K562 (cell line): ENCODE data around the gene HSPB2. TPM values are rescaled to one million over a fixed set of nuclear protein-coding genes. Genes with fewer than 3 reads are reported as not detected.

Experiments used
- ATAC-seq: fragments of 200-7000 bp; cut with Tn5 transposase; 3 replicates; pipeline ENCODE4 v1.9.1; 2020; ENCODE audit warnings: moderate library complexity
- BruUV-seq: library from RNA; stranded (reverse); fragments of 400-500 nt; replicated peaks from 2 replicates; lab custom pipeline; 2021; lab: Mats Ljungman, UMichigan
- CTCF ChIA-PET: fragments of 300-600 bp; formaldehyde crosslinking; extraction: SDS; loops from one replicate; lab custom pipeline; 2021; ENCODE audit warnings: low intra/inter-chr PET ratio; lab: Yijun Ruan, JAX
- POLR2A ChIA-PET: fragments of 300-600, 350-650 bp; sonication (Branson Sonifier 250); formaldehyde crosslinking; extraction: SDS; loops from one replicate; lab custom pipeline; 2021; ENCODE audit warnings: antibody characterized with exemption, inconsistent platforms; lab: Yijun Ruan, JAX
- DNase-seq, 4 experiments: peaks; one replicate each; pipeline versions ENCODE4 v3.0.0 to v3.0.0-alpha.2; 2011 to 2018; ENCODE audit warnings: low spot score in 3 of 4, mixed read lengths in 3 of 4; ENCODE audit errors: extremely low read depth in 1 of 4
- FAIRE-seq: peaks from 2 replicates; lab custom pipeline; 2011; peaks lifted over from hg19 to GRCh38; lab: Jason Lieb, UNC
- H2AFZ ChIP-seq: 2 replicates; pipeline ENCODE4 v1.6.0; 2011; ENCODE audit warnings: low read depth, low read length, control low read depth, inconsistent platforms
- H3K27ac ChIP-seq: fragments of 200-600 bp; 3 replicates; pipeline ENCODE4 v1.8.0; 2011; ENCODE audit warnings: low read depth, mild to moderate bottlenecking, control low read depth, inconsistent platforms, low read length, moderate library complexity, mixed read lengths; ENCODE audit errors: extremely low read depth
- H3K27me3 ChIP-seq, 2 experiments: fragments of 300-600 bp in 1 of 2; 2 replicates in 1 of 2; 3 replicates in 1 of 2; pipeline versions ENCODE4 v1.6.0 to v1.8.0; 2011; ENCODE audit warnings: inconsistent platforms in 2 of 2, low read length in 2 of 2, mild to moderate bottlenecking in 1 of 2, mixed read lengths in 1 of 2, moderate library complexity in 1 of 2; ENCODE audit not compliant: control insufficient read depth in 2 of 2, insufficient read depth in 2 of 2
- H3K36me3 ChIP-seq: fragments of 300-600 bp; 3 replicates; pipeline ENCODE4 v1.8.0; 2011; ENCODE audit warnings: mild to moderate bottlenecking, low read length, inconsistent platforms; ENCODE audit not compliant: control insufficient read depth, insufficient read depth
- H3K4me1 ChIP-seq, 2 experiments: fragments of 200-600 bp in 1 of 2; replicated peaks in 1 of 2; 2 replicates in 1 of 2; 3 replicates in 1 of 2; pipeline versions ENCODE4 v1.5.1 to v1.8.0; 2011; ENCODE audit warnings: inconsistent platforms in 2 of 2, low read length in 2 of 2, mild to moderate bottlenecking in 1 of 2, mixed read lengths in 1 of 2, moderate library complexity in 1 of 2; ENCODE audit not compliant: control insufficient read depth in 2 of 2, insufficient read depth in 2 of 2
- H3K4me2 ChIP-seq: 2 replicates; pipeline ENCODE4 v1.6.1; 2011; ENCODE audit warnings: low read length, control low read depth, inconsistent platforms, mixed read lengths; ENCODE audit not compliant: insufficient read depth
- H3K4me3 ChIP-seq: fragments of 200-600 bp; sonication (generic), shearing (Covaris generic); 2 replicates; pipeline ENCODE4 v1.5.1; 2016; ENCODE audit warnings: control low read depth, inconsistent platforms
- H3K79me2 ChIP-seq: fragments of 200-600 bp; 3 replicates; pipeline ENCODE4 v1.8.0; 2011; ENCODE audit warnings: low read length, inconsistent platforms; ENCODE audit not compliant: control insufficient read depth, insufficient read depth
- H3K9ac ChIP-seq, 2 experiments: 2 replicates each; pipeline versions ENCODE4 v1.6.0 to v1.6.1; 2011; ENCODE audit warnings: low read depth in 2 of 2, low read length in 2 of 2, control low read depth in 1 of 2, inconsistent platforms in 1 of 2, mild to moderate bottlenecking in 1 of 2, mixed read lengths in 1 of 2; ENCODE audit not compliant: insufficient read depth in 1 of 2
- H3K9me1 ChIP-seq: one replicate; pipeline ENCODE4 v1.6.0; 2011; ENCODE audit warnings: inconsistent platforms, mild to moderate bottlenecking, low read length, moderate library complexity; ENCODE audit not compliant: control insufficient read depth, insufficient read depth
- H3K9me3 ChIP-seq: replicated peaks from 2 replicates; pipeline ENCODE4 v1.5.1; 2011; ENCODE audit warnings: low read depth, low read length, inconsistent platforms; ENCODE audit not compliant: control insufficient read depth, insufficient read depth
- H4K20me1 ChIP-seq: replicated peaks from 2 replicates; pipeline ENCODE4 v1.6.1; 2011; ENCODE audit warnings: low read length, inconsistent platforms, mixed read lengths; ENCODE audit not compliant: control insufficient read depth, insufficient read depth
- ARID1B ChIP-seq: fragments of 450-650 bp; IDR thresholded peaks from 2 replicates; pipeline ENCODE4 v1.6.1; 2016; ENCODE audit warnings: antibody characterized with exemption, mild to moderate bottlenecking, inconsistent platforms
- BRF1 ChIP-seq: IDR thresholded peaks from 3 replicates; pipeline ENCODE4 v1.6.1; 2011; ENCODE audit warnings: borderline replicate concordance, mild to moderate bottlenecking; ENCODE audit not compliant: insufficient read length; ENCODE audit errors: extremely low read depth
- CBFA2T2 ChIP-seq: fragments of 450-650 bp; conservative IDR thresholded peaks from 2 replicates; pipeline ENCODE4 v1.6.1; 2017; ENCODE audit warnings: mild to moderate bottlenecking
- CBFA2T3 ChIP-seq: fragments of 450-650 bp; IDR thresholded peaks from 2 replicates; pipeline ENCODE4 v1.6.1; 2017
- DPF2 ChIP-seq: fragments of 450-650 bp; IDR thresholded peaks from 2 replicates; pipeline ENCODE4 v1.6.1; 2016
- EGR1 ChIP-seq: fragments of 450-650 bp; conservative IDR thresholded peaks from 2 replicates; pipeline ENCODE4 v1.6.1; 2017; ENCODE audit warnings: mild to moderate bottlenecking
- ETV5 ChIP-seq: sonication (generic); formaldehyde crosslinking; IDR thresholded peaks from 2 replicates; pipeline ENCODE4 v1.4.0; 2020; ENCODE audit warnings: low read depth, mild to moderate bottlenecking, missing genetic modification reagents
- ETV6 ChIP-seq, 3 experiments: fragments of 150-350 bp in 1 of 3; sonication (generic) in 1 of 3; formaldehyde crosslinking in 1 of 3; IDR thresholded peaks; 2 replicates each; pipeline versions ENCODE4 v1.6.1 to v1.8.0; 2014 to 2022; ENCODE audit warnings: borderline replicate concordance in 2 of 3, low read depth in 2 of 3, antibody characterized with exemption in 1 of 3, low read length in 1 of 3, mild to moderate bottlenecking in 1 of 3, missing genetic modification reagents in 1 of 3
- FOS ChIP-seq: IDR thresholded peaks from 3 replicates; pipeline ENCODE4 v1.6.1; 2011; ENCODE audit not compliant: insufficient read length; ENCODE audit errors: extremely low read depth
- HDAC1 ChIP-seq, 2 experiments: fragments of 450-650 bp; IDR thresholded peaks; 2 replicates each; pipeline ENCODE4 v1.6.1; 2016 to 2017; ENCODE audit warnings: inconsistent platforms in 1 of 2, mild to moderate bottlenecking in 1 of 2, moderate library complexity in 1 of 2
- MTA3 ChIP-seq: fragments of 450-650 bp; formaldehyde crosslinking; IDR thresholded peaks from 2 replicates; pipeline ENCODE4 v1.6.1; 2017; ENCODE audit warnings: mild to moderate bottlenecking, borderline replicate concordance
- NFIC ChIP-seq: fragments of 450-650 bp; IDR thresholded peaks from 2 replicates; pipeline ENCODE4 v1.6.1; 2017; ENCODE audit warnings: mild to moderate bottlenecking, inconsistent platforms
- PTTG1 ChIP-seq: fragments of 450-650 bp; IDR thresholded peaks from 2 replicates; pipeline ENCODE4 v1.6.1; 2016; ENCODE audit warnings: low read depth, mild to moderate bottlenecking, missing genetic modification characterization, missing compliant biosample characterization
- TAL1 ChIP-seq: fragments of 450-650 bp; IDR thresholded peaks from 2 replicates; pipeline ENCODE4 v1.6.1; 2016; ENCODE audit warnings: mild to moderate bottlenecking
- TCF3 ChIP-seq: sonication (generic); formaldehyde crosslinking; IDR thresholded peaks from 2 replicates; pipeline ENCODE4 v1.4.0; 2020; ENCODE audit warnings: mild to moderate bottlenecking, missing genetic modification reagents
- ZBTB7A ChIP-seq: IDR thresholded peaks from 2 replicates; pipeline ENCODE4 v1.6.1; 2011; ENCODE audit warnings: low read depth, mild to moderate bottlenecking, low read length, moderate library complexity, borderline replicate concordance; ENCODE audit not compliant: control insufficient read depth
- ZNF224 ChIP-seq: sonication (generic); formaldehyde crosslinking; IDR thresholded peaks from 2 replicates; pipeline ENCODE4 v1.8.0; 2022; ENCODE audit warnings: mild to moderate bottlenecking, missing genetic modification reagents
- ZNF395 ChIP-seq: fragments of 200-800 bp; sonication (Bioruptor generic); IDR thresholded peaks from 2 replicates; pipeline ENCODE4 v1.6.1; 2017; ENCODE audit warnings: missing genetic modification characterization, missing compliant biosample characterization
- WGBS: fragments of 100-300 bp; shearing (Covaris generic); methylation state at CpG from one replicate; pipeline ENCODE4 v1.1.6; 2016; ENCODE audit warnings: low coverage, mixed read lengths; ENCODE audit not compliant: insufficient coverage; ENCODE audit errors: missing lambda C conversion rate; 5-methylcytosine and 5-hydroxymethylcytosine counted together
- in situ Hi-C: fragments of 300-500 bp; cut with MboI; formaldehyde crosslinking; loops from 4 replicates; pipeline ENCODE4 v1.15.0; 2018; ENCODE audit warnings: inconsistent platforms, mixed read lengths
- intact Hi-C: fragments of 100-400 bp; cut with micrococcal nuclease; formaldehyde crosslinking; loops from 2 replicates; pipeline ENCODE4 v1.14.2; 2022
- polyA plus RNA-seq, 8 experiments: library from polyadenylated mRNA; depleted of rRNA in 4 of 8; stranded (reverse) in 5 of 8; unstranded in 3 of 8; fragments of >200 nt; fragmentation: Nextera tagmentation in 2 of 8; fragmentation: Illumina TruSeq in 1 of 8; extraction: Ambion mirVana in 2 of 8; extraction: Trizol in 1 of 8; gene quantifications; 2 replicates each; pipeline versions ENCODE4 v1.2.1 to v1.2.3, GENCODE V29; 2011 to 2014; ENCODE audit warnings: inconsistent platforms in 1 of 8, missing spikeins in 1 of 8
- total RNA-seq, 7 experiments: library from RNA; depleted of rRNA in 6 of 7; stranded (reverse); fragments of >200 nt in 6 of 7; fragmentation: Illumina TruSeq in 2 of 7; extraction: Trizol in 2 of 7; gene quantifications; 2 replicates each; pipeline versions ENCODE4 v1.2.1 to v1.2.3, GENCODE V29; 2011 to 2021; ENCODE audit warnings: low replicate concordance in 1 of 7
- TF ChIP-seq, protein P1 (sequence below), 2 experiments: fragments of 450-650 bp in 1 of 2; sonication (generic) in 1 of 2; formaldehyde crosslinking in 1 of 2; IDR thresholded peaks in 1 of 2; conservative IDR thresholded peaks in 1 of 2; 2 replicates each; pipeline versions ENCODE4 v1.6.1 to v1.8.1; 2016 to 2023; ENCODE audit warnings: mild to moderate bottlenecking in 2 of 2, moderate library complexity in 2 of 2, inconsistent platforms in 1 of 2, missing genetic modification reagents in 1 of 2

HSPB2 gene
- total and polyA plus RNA-seq, 9 of the 15 experiments (the other 6 are each of a cell fraction or from before 2014, with no cell fraction given): 0.06 to 0.35 (median 0.11) TPM; not detected in 5

DNA sequence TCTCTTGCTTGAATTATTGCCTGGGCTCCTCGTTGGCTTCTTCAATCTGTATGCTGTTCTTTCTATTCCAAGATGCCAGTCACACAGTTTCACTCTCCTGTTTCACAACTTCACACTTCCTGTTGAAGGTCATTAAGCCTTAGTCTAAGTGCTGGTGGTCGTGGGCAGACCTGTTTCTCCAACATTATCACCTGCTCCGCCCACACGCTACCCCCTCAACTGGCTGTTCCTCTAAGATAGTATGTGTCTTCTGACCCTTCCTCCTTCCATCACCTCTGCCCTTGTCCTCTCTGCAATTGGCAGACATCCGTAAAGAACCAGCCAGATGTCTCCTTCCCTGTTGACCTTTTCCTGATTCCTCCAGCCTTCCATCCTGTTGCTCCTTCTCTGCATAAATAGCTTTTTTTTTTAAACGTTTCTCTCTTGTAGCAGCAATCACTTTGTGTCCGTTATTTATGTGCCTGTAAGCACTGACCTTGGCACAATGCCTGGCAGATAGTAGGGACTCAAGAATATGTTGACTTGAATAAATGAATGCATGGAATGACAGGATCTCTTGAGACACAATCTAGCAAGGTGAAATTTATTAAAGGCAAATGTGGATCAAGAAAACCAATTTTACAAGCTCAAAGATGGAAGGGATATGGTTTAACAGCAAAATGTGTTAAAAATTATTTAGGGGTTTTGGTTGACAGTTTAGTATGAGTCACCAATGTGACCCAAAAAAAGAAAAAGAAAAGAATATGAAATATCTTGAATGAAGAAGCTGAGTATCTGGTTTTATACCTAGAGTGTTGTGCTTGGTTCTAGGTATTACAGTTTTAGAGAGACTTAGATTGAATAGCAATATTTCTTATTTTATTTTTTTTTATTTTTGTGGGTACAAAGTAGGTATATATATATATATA, 37.2 kb downstream of the HSPB2 start:
- ATAC-seq (peak; percentile 48), DNase-seq (peak in 1 of 4 experiments; percentile 56), FAIRE-seq (peak; percentile 63)
- ChIA-PET CTCF (no interaction called here), POLR2A (interaction anchor here (1.1 kb wide), 1 partner anchor 78 kb away, joined by 4 read pairs; the partner anchor contains the start of gene ALG9)
- no peak overlapping the region for H3K4me3 ChIP-seq
- no peaks in the 10 kb centered on the region for H3K27me3 ChIP-seq
- intact Hi-C loops: no loop called here
- BruUV-seq: no TSS peak
- H3K9ac ChIP-seq: peak overlapping the region in 1 of 2 experiments; percentile 52; a peak in 1 of 4 replicates
- no peaks in the 10 kb centered on the region for H3K79me2 ChIP-seq
- 17% methylated on average over 7 of the region's 7 CpGs for WGBS
- H3K9me1 ChIP-seq: no peaks in the 10 kb centered on the region
- peak overlapping the region; percentile 51; the same call in 1 of the 2 replicates for H2AFZ ChIP-seq
- H3K4me2 ChIP-seq: peak overlapping the region; percentile 46
- no peak for TF ChIP-seq ZNF224 (CRISPR knock-in tag)
- TF ChIP-seq ETV6 (IDR thresholded peaks at IDR 0.05; ENCODE audit: borderline replicate concordance in 1 of 2, low read depth in 2 of 2, low read length in 1 of 2): no peak
- TF ChIP-seq ETV6 (CRISPR knock-in tag; IDR thresholded peaks at IDR 0.05; ENCODE audit: borderline replicate concordance): 0 out of 2 replicates have a peak, but pooled peaks have one; percentile 48
- TF ChIP-seq TCF3: peak; percentile 58; the same call in 1 of the 2 replicates
- peak; percentile 90 for TF ChIP-seq EGR1
- peak in 1 of 2 experiments; percentile 7; a peak in 1 of 4 replicates for TF ChIP-seq HDAC1 (IDR thresholded peaks at IDR 0.05)
- no peak for TF ChIP-seq BRF1
- no peak for TF ChIP-seq MTA3
- TF ChIP-seq CBFA2T3: peak; percentile 70
- TF ChIP-seq CBFA2T2: peak; percentile 58
- TF ChIP-seq FOS: no peak
- peak; percentile 18; the same call in 1 of the 2 replicates for TF ChIP-seq NFIC
- TF ChIP-seq ARID1B: peak; percentile 31
- TF ChIP-seq ZBTB7A: 0 out of 2 replicates have a peak, but pooled peaks have one; percentile 18
- TF ChIP-seq DPF2: peak; percentile 52
- TF ChIP-seq PTTG1 (tag): no peak
- TF ChIP-seq, protein P1, sequence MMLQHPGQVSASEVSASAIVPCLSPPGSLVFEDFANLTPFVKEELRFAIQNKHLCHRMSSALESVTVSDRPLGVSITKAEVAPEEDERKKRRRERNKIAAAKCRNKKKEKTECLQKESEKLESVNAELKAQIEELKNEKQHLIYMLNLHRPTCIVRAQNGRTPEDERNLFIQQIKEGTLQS (IDR thresholded peaks at IDR 0.05): 0 out of 2 replicates have a peak, but pooled peaks have one; percentile 9
- TF ChIP-seq, protein P1 (CRISPR knock-in tag; conservative IDR thresholded peaks at IDR 0.05): no peak
- TF ChIP-seq ZNF395 (CRISPR knock-in tag): no peak
- peak; percentile 30; the same call in 1 of the 2 replicates for TF ChIP-seq TAL1
- TF ChIP-seq ETV5 (CRISPR knock-in tag): no peak
- H3K4me1 ChIP-seq: peaks cover 7 to 9% of the 10 kb centered on the region in 2 experiments
- H3K27ac ChIP-seq: peak overlapping the region; percentile 30; the same call in 1 of the 3 replicates
- in situ Hi-C loops: no loop called here
- H3K36me3 ChIP-seq: no peaks in the 10 kb centered on the region
- H3K9me3 ChIP-seq: peaks cover 3% of the 10 kb centered on the region; the same call in 1 of the 2 replicates
- H4K20me1 ChIP-seq: no peaks in the 10 kb centered on the region
